ENCODE measurements around the gene TEDDM1.
"Not testable (repeated sequence)": the region's sequence is repeated elsewhere in the genome, so short reads cannot be mapped to it uniquely, and the experiment has no call there.

Gene TEDDM1

GRCh38 chr1:182381962-182382819, 18.3 kb downstream of the TEDDM1 start:
- DNase-seq (ENCODE audit: low read depth, low spot score) = no peak

- DNase-seq (ENCODE audit: low read depth, low spot score) = no peak
Observed at GRCh38 chr1:182380199-182380598, 20.3 kb downstream of the TEDDM1 start.

- DNase-seq (ENCODE audit: low read depth, low spot score) = not testable (repeated sequence)
Observed at GRCh38 chr1:182379781-182380180, 20.7 kb downstream of the TEDDM1 start.

GRCh38 chr1:182376936-182377574, 23.4 kb downstream of the TEDDM1 start:
- DNase-seq (ENCODE audit: low read depth, low spot score) = no peak

GRCh38 chr1:182374101-182374834, 26.2 kb downstream of the TEDDM1 start:
- DNase-seq (ENCODE audit: low read depth, low spot score) = no peak

GRCh38 chr1:182370532-182370931, 29.9 kb downstream of the TEDDM1 start:
- no peak for DNase-seq (ENCODE audit: low read depth, low spot score)

- DNase-seq (ENCODE audit: low read depth, low spot score) = no peak
Observed at GRCh38 chr1:182368903-182369302, 31.6 kb downstream of the TEDDM1 start.

GRCh38 chr1:182368358-182368757, 32.1 kb downstream of the TEDDM1 start:
- DNase-seq (ENCODE audit: low read depth, low spot score) = no peak

- no peak for DNase-seq (ENCODE audit: low read depth, low spot score)
Observed at GRCh38 chr1:182367926-182368325, 32.5 kb downstream of the TEDDM1 start.

GRCh38 chr1:182366596-182366995, 33.9 kb downstream of the TEDDM1 start:
- DNase-seq (ENCODE audit: low read depth, low spot score) = no peak

- no peak for DNase-seq (ENCODE audit: low read depth, low spot score)
Observed at GRCh38 chr1:182359645-182360044, 40.8 kb downstream of the TEDDM1 start.

- no peak for DNase-seq (ENCODE audit: low read depth, low spot score)
Observed at GRCh38 chr1:182357913-182358312, 42.6 kb downstream of the TEDDM1 start.

- DNase-seq (ENCODE audit: low read depth, low spot score) = no peak
Observed at GRCh38 chr1:182357171-182357570, 43.3 kb downstream of the TEDDM1 start.

GRCh38 chr1:182355723-182356098, 44.8 kb downstream of the TEDDM1 start:
- DNase-seq (ENCODE audit: low read depth, low spot score) = no peak

GRCh38 chr1:182351790-182352364, 48.6 kb downstream of the TEDDM1 start:
- no peak for DNase-seq (ENCODE audit: low read depth, low spot score)

GRCh38 chr1:182350839-182351238, 49.6 kb downstream of the TEDDM1 start:
- DNase-seq (ENCODE audit: low read depth, low spot score) = no peak

GRCh38 chr1:182348961-182349747, 51.3 kb downstream of the TEDDM1 start:
- DNase-seq (ENCODE audit: low read depth, low spot score) = no peak

Measured in smooth muscle cell of the brain vasculature (primary cell).